ENCODE data around the gene SREK1. TPM values are rescaled to one million over a fixed set of nuclear protein-coding genes. Genes with fewer than 3 reads are reported as not detected.

Gene SREK1
- total and polyA plus RNA-seq, 2 of the 8 experiments (the other 6 are each of a cell fraction or from before 2014, with no cell fraction given), result 10.6 to 40.4 TPM

DNA sequence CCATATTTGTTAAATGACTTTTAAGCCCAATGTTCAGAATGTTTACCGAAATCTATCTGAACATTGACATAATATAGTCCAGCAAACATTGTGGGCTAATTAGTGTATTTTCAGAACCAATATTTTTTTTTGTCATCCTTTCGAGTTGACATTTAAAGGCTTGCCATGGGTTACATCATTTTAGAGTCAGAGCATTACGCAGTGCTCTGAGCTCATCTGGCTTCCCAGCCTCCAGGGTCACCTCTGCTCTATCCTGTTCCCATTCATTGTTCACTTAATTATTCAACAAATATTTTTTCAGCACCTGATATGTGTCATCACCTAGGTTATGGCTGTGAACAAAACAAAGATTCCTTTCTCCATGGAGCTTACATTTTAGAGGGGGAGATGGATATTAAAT lies 80.2 kb downstream of the SREK1 start:
- H3K79me1 ChIP-seq (ENCODE audit: low read depth, low read length), result no peaks in the 10 kb centered on the region
- no peaks in the 10 kb centered on the region for H3K36me3 ChIP-seq (ENCODE audit: control insufficient read depth in 2 of 4, insufficient read depth in 4 of 4, low read length in 3 of 4)
- no peak overlapping the region for H2BK12ac ChIP-seq (ENCODE audit: low read depth, low read length)
- no peak overlapping the region for H3K18ac ChIP-seq (ENCODE audit: extremely low read depth, low read length)
- 89% methylated on average over 3 of the region's 3 CpGs; no CpG with 5 or more reads in 1 of the 2 experiments for WGBS, 2 experiments (ENCODE audit: extremely low coverage in 1 of 2, insufficient coverage in 1 of 2, insufficient read length in 1 of 2, insufficient replicate concordance in 2 of 2, low coverage in 1 of 2, low lambda C conversion rate in 2 of 2, missing lambda C conversion rate in 1 of 2)
- H2BK120ac ChIP-seq (replicated peaks; ENCODE audit: low read depth, low read length), result no peak overlapping the region
- H3K4me3 ChIP-seq (ENCODE audit: extremely low read depth in 1 of 4, insufficient read depth in 2 of 4, low read depth in 3 of 4, low read length in 4 of 4), result no peak overlapping the region
- no peak for FAIRE-seq
- H4K5ac ChIP-seq (ENCODE audit: insufficient read length, low read depth, low read length), result no peak overlapping the region
- H3K9me3 ChIP-seq (ENCODE audit: insufficient read depth in 2 of 2, low read depth in 1 of 2, low read length in 1 of 2), result no peaks in the 10 kb centered on the region
- H4K8ac ChIP-seq (ENCODE audit: extremely low read depth, insufficient read depth, low read length), result no peak overlapping the region
- H3K23ac ChIP-seq (ENCODE audit: insufficient read length), result no peak overlapping the region
- H4K20me1 ChIP-seq (replicated peaks in 1 of 2; ENCODE audit: control insufficient read depth in 1 of 2, insufficient read depth in 2 of 2, low read length in 2 of 2), result no peaks in the 10 kb centered on the region
- TF ChIP-seq EZH2 (IDR thresholded peaks at IDR 0.05; ENCODE audit: low read depth, low read length, severe bottlenecking) (no peak), SP2 (IDR thresholded peaks at IDR 0.05; ENCODE audit: low read length) (no peak)
- TF ChIP-seq, protein P1, sequence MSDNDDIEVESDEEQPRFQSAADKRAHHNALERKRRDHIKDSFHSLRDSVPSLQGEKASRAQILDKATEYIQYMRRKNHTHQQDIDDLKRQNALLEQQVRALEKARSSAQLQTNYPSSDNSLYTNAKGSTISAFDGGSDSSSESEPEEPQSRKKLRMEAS (IDR thresholded peaks at IDR 0.05), result no peak
- no peak overlapping the region for H2AK5ac ChIP-seq (ENCODE audit: low read depth, low read length)
- ChIA-PET POLR2A (ENCODE audit: partially characterized antibody) (no interaction called here), CTCF (ENCODE audit: partially characterized antibody) (interaction anchor here (0.9 to 1.3 kb wide), 3 partner anchors 11 to 14 kb away, joined by 3 to 6 read pairs (median 3); no protein-coding TSS in a partner anchor)
- no peaks in the 10 kb centered on the region; the same call in 1 of the 2 replicates for H3K23me2 ChIP-seq (ENCODE audit: low read depth, low read length)
- H3K4me1 ChIP-seq (replicated peaks in 1 of 4; ENCODE audit: control insufficient read depth in 3 of 4, insufficient read depth in 4 of 4, low read length in 3 of 4), result no peaks in the 10 kb centered on the region
- no peak overlapping the region for H3K14ac ChIP-seq (ENCODE audit: insufficient read length)
- H2BK20ac ChIP-seq (ENCODE audit: low read length), result no peak overlapping the region
- DNase-seq (ENCODE audit: low read depth in 1 of 2, low spot score in 2 of 2), result no peak
- H3K79me2 ChIP-seq (ENCODE audit: control insufficient read depth in 1 of 2, insufficient read depth in 2 of 2, low read length in 2 of 2), result no peaks in the 10 kb centered on the region
- H3K9ac ChIP-seq (replicated peaks in 1 of 4; ENCODE audit: extremely low read depth in 1 of 4, low read depth in 3 of 4, low read length in 3 of 4), result no peak overlapping the region
- H3K56ac ChIP-seq (replicated peaks; ENCODE audit: insufficient read length, low read depth, low read length), result no peak overlapping the region
- H2AFZ ChIP-seq (ENCODE audit: low read length), result no peak overlapping the region
- H3K27ac ChIP-seq (ENCODE audit: low read depth, low read length), result no peak overlapping the region
- no peak overlapping the region for H3K4ac ChIP-seq (replicated peaks; ENCODE audit: insufficient read length, low read depth, low read length)
- no peak overlapping the region for H4K91ac ChIP-seq (replicated peaks; ENCODE audit: insufficient read length, low read length)
- H3K27me3 ChIP-seq (replicated peaks in 1 of 4; ENCODE audit: control insufficient read depth in 3 of 4, extremely low read depth in 1 of 4, insufficient read depth in 3 of 4, low read length in 3 of 4), result no peaks in the 10 kb centered on the region
- H2BK15ac ChIP-seq (ENCODE audit: low read length), result no peak overlapping the region
- no peak overlapping the region for H2BK5ac ChIP-seq (ENCODE audit: low read depth, low read length)
- no peak overlapping the region for H3K4me2 ChIP-seq (ENCODE audit: insufficient read depth in 1 of 2, low read depth in 2 of 2, low read length in 2 of 2)
